Endothelial cell of umbilical vein (primary cell): ENCODE measurements around the gene GALT.

Source experiments
- EZH2 ChIP-seq: IDR thresholded peaks from 2 replicates; pipeline ENCODE4 v1.6.1; 2012; ENCODE audit warnings: borderline replicate concordance, low read depth, mild to moderate bottlenecking, moderate library complexity, low read length, inconsistent platforms; ENCODE audit not compliant: severe bottlenecking
- JUN ChIP-seq: IDR thresholded peaks from 2 replicates; pipeline ENCODE4 v1.6.1; 2011; ENCODE audit warnings: borderline replicate concordance, low read depth; ENCODE audit not compliant: insufficient read length, insufficient read depth
- MYC ChIP-seq: IDR thresholded peaks from one replicate; pipeline ENCODE4 v1.6.1; 2011; ENCODE audit warnings: mild to moderate bottlenecking, low read depth, low read length
- POLR2A ChIP-seq: IDR thresholded peaks from 2 replicates; pipeline ENCODE4 v1.6.1; 2012; ENCODE audit warnings: low read depth, mild to moderate bottlenecking, control low read depth, low read length
- POLR2AphosphoS5 ChIP-seq: IDR thresholded peaks from 2 replicates; pipeline ENCODE4 v1.6.1; 2012; ENCODE audit warnings: low read depth, mild to moderate bottlenecking, control low read depth, low read length, moderate library complexity; ENCODE audit not compliant: insufficient read depth
- TF ChIP-seq, protein P1 (sequence below): IDR thresholded peaks from 2 replicates; pipeline ENCODE4 v1.6.1; 2011; ENCODE audit not compliant: insufficient read depth, insufficient read length
- TF ChIP-seq, protein P2 (sequence below), 2 donors: IDR thresholded peaks; 1 replicate in 1 of 2; 2 replicates in 1 of 2; pipeline ENCODE4 v1.5.1; 2011; ENCODE audit warnings: low read length in 2 of 2, mild to moderate bottlenecking in 2 of 2, moderate library complexity in 2 of 2, control low read depth in 1 of 2, inconsistent platforms in 1 of 2, low read depth in 1 of 2; ENCODE audit not compliant: insufficient read depth in 1 of 2; ENCODE audit errors: extremely low read depth in 1 of 2

DNA sequence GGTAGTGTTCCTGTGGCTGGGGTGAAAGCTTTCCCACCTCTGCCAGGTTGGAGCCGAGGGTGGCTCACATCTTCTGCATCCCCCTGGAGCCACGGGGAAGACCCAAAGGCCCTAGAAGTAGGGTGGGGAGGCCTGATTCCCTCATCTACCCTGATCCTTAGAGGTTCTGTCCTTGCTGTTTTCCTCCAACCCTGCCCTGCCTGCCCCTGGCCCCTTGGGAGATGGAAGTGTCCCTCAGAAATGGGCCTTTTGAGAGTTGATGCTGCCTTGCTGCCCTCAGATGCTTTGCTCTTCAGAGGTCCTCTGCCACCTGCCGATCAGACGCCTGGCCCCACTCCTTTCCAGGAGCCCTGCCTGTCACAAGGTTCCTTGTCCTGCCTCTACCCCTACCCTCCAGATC is 38.3 kb downstream of the GALT start:
- no peak for TF ChIP-seq POLR2A
- no peak for TF ChIP-seq MYC
- TF ChIP-seq EZH2: no peak
- TF ChIP-seq, protein P1, sequence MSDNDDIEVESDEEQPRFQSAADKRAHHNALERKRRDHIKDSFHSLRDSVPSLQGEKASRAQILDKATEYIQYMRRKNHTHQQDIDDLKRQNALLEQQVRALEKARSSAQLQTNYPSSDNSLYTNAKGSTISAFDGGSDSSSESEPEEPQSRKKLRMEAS: no peak
- TF ChIP-seq, protein P2, sequence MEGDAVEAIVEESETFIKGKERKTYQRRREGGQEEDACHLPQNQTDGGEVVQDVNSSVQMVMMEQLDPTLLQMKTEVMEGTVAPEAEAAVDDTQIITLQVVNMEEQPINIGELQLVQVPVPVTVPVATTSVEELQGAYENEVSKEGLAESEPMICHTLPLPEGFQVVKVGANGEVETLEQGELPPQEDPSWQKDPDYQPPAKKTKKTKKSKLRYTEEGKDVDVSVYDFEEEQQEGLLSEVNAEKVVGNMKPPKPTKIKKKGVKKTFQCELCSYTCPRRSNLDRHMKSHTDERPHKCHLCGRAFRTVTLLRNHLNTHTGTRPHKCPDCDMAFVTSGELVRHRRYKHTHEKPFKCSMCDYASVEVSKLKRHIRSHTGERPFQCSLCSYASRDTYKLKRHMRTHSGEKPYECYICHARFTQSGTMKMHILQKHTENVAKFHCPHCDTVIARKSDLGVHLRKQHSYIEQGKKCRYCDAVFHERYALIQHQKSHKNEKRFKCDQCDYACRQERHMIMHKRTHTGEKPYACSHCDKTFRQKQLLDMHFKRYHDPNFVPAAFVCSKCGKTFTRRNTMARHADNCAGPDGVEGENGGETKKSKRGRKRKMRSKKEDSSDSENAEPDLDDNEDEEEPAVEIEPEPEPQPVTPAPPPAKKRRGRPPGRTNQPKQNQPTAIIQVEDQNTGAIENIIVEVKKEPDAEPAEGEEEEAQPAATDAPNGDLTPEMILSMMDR (IDR thresholded peaks at IDR 0.05; ENCODE audit: extremely low read depth in 1 of 2, insufficient read depth in 1 of 2, low read depth in 1 of 2, low read length in 2 of 2): no peak
- no peak for TF ChIP-seq POLR2AphosphoS5
- TF ChIP-seq JUN: no peak
